Neural cell (in vitro differentiated cells): ENCODE measurements around the gene CABP7. TPM values are rescaled to one million over a fixed set of nuclear protein-coding genes. Genes with fewer than 3 reads are reported as not detected.
"Not testable (repeated sequence)": the region's sequence is repeated elsewhere in the genome, so short reads cannot be mapped to it uniquely, and the experiment has no call there.

Source experiments
- H2AFZ ChIP-seq: fragments of 200-600, 300-800 bp; sonication (generic), shearing (Covaris generic); 2 replicates; pipeline ENCODE4 v1.6.0; 2014; ENCODE audit warnings: low read depth, mild to moderate bottlenecking, antibody characterized with exemption, low read length, moderate library complexity
- H3F3A ChIP-seq: fragments of 200-600 bp; shearing (Covaris generic); 2 replicates; pipeline ENCODE4 v1.6.1; 2016; ENCODE audit warnings: mild to moderate bottlenecking, moderate library complexity, mixed read lengths, antibody characterized with exemption, low read length; ENCODE audit not compliant: insufficient read depth, poor library complexity, severe bottlenecking
- H3K27ac ChIP-seq: fragments of 200-600, 300-800 bp; sonication (generic), shearing (Covaris generic); 2 replicates; pipeline ENCODE4 v1.5.1; 2014; ENCODE audit warnings: mild to moderate bottlenecking, low read length, moderate library complexity
- H3K27me3 ChIP-seq: fragments of 300-800, 200-600 bp; sonication (generic), shearing (Covaris generic); 2 replicates; pipeline ENCODE4 v1.6.0; 2014; ENCODE audit warnings: mild to moderate bottlenecking, low read depth, low read length, moderate library complexity; ENCODE audit not compliant: insufficient read depth
- H3K36me3 ChIP-seq: fragments of 300-800, 200-600 bp; sonication (generic), shearing (Covaris generic); 2 replicates; pipeline ENCODE4 v1.5.1; 2014; ENCODE audit warnings: mild to moderate bottlenecking, antibody characterized with exemption, low read length, moderate library complexity; ENCODE audit not compliant: insufficient read depth
- H3K4me2 ChIP-seq: fragments of 300-800, 200-600 bp; sonication (generic), shearing (Covaris generic); 2 replicates; pipeline ENCODE4 v1.6.0; 2014; ENCODE audit warnings: mild to moderate bottlenecking, low read length
- H3K4me3 ChIP-seq: fragments of 300-800, 200-600 bp; sonication (generic), shearing (Covaris generic); 2 replicates; pipeline ENCODE4 v1.5.1; 2014; ENCODE audit warnings: mild to moderate bottlenecking, low read length, moderate library complexity
- H3K79me2 ChIP-seq: fragments of 200-600 bp; shearing (Covaris generic); replicated peaks from 2 replicates; pipeline ENCODE4 v1.6.0; 2014; ENCODE audit warnings: mild to moderate bottlenecking, low read length, moderate library complexity; ENCODE audit not compliant: insufficient read depth
- H3K9ac ChIP-seq: fragments of 300-800, 200-600 bp; sonication (generic), shearing (Covaris generic); 2 replicates; pipeline ENCODE4 v1.6.1; 2016; ENCODE audit warnings: mild to moderate bottlenecking, low read length, mixed read lengths
- H3K9me2 ChIP-seq: fragments of 200-600 bp; shearing (Covaris generic); 2 replicates; pipeline ENCODE4 v1.6.1; 2016; ENCODE audit warnings: mild to moderate bottlenecking, low read length, mixed read lengths; ENCODE audit not compliant: insufficient read depth
- H3K9me3 ChIP-seq: fragments of 200-600, 300-800 bp; sonication (generic), shearing (Covaris generic); 2 replicates; pipeline ENCODE4 v1.6.1; 2016; ENCODE audit warnings: mild to moderate bottlenecking, mixed run types, low read length, moderate library complexity, mixed read lengths
- H4K20me1 ChIP-seq: fragments of 200-600 bp; shearing (Covaris generic); 2 replicates; pipeline ENCODE4 v1.6.1; 2016; ENCODE audit warnings: mild to moderate bottlenecking, mixed run types; ENCODE audit not compliant: insufficient read depth
- CTCF ChIP-seq: fragments of 450-650 bp; IDR thresholded peaks from 2 replicates; pipeline ENCODE4 v1.5.1; 2014; ENCODE audit warnings: antibody characterized with exemption, mild to moderate bottlenecking, moderate library complexity; ENCODE audit not compliant: poor library complexity, severe bottlenecking
- EP300 ChIP-seq: fragments of 450-650 bp; conservative IDR thresholded peaks from 2 replicates; pipeline ENCODE4 v1.6.1; 2014; ENCODE audit warnings: antibody characterized with exemption, mild to moderate bottlenecking, moderate library complexity; ENCODE audit not compliant: poor library complexity, severe bottlenecking
- EZH2 ChIP-seq: fragments of 200-600, 300-800 bp; shearing (Covaris generic), sonication (generic); IDR thresholded peaks from 2 replicates; pipeline ENCODE4 v1.6.1; 2014; ENCODE audit warnings: antibody characterized with exemption, low read length, borderline replicate concordance, mild to moderate bottlenecking; ENCODE audit not compliant: insufficient read depth, poor library complexity, severe bottlenecking
- MXI1 ChIP-seq: fragments of 450-650 bp; conservative IDR thresholded peaks from 2 replicates; pipeline ENCODE4 v1.6.1; 2014; ENCODE audit warnings: antibody characterized with exemption, mild to moderate bottlenecking; ENCODE audit not compliant: poor library complexity, severe bottlenecking
- POLR2AphosphoS5 ChIP-seq: IDR thresholded peaks from 2 replicates; pipeline ENCODE4 v1.6.1; 2012
- RAD21 ChIP-seq: fragments of 450-650 bp; conservative IDR thresholded peaks from 2 replicates; pipeline ENCODE4 v1.6.1; 2014; ENCODE audit warnings: antibody characterized with exemption, mild to moderate bottlenecking, moderate library complexity
- REST ChIP-seq: IDR thresholded peaks from 2 replicates; pipeline ENCODE4 v1.6.1; 2012; ENCODE audit warnings: borderline replicate concordance
- SMC3 ChIP-seq: fragments of 450-650 bp; conservative IDR thresholded peaks from 2 replicates; pipeline ENCODE4 v1.6.1; 2014; ENCODE audit warnings: antibody characterized with exemption, mild to moderate bottlenecking, moderate library complexity; ENCODE audit not compliant: poor library complexity
- TAF1 ChIP-seq: IDR thresholded peaks from 2 replicates; pipeline ENCODE4 v1.6.1; 2012; ENCODE audit warnings: low read depth
- polyA plus RNA-seq: library from polyadenylated mRNA; depleted of rRNA; stranded (reverse); fragments of >200 nt; gene quantifications from 2 replicates; pipeline ENCODE4 v1.2.3, GENCODE V29; 2014

Gene CABP7
- polyA plus RNA-seq, 1 donor from 2014 or later = 0.67 TPM

- Histone ChIP-seq H4K20me1 (no peaks in the 10 kb centered on the region), H3K4me3 (no peak overlapping the region), H3K79me2 (no peaks in the 10 kb centered on the region), H3K27ac (no peak overlapping the region), H3K4me2 (no peak overlapping the region), H3K36me3 (no peaks in the 10 kb centered on the region), H2AFZ (no peak overlapping the region), H3K9ac (no peak overlapping the region), H3K9me3 (no peaks in the 10 kb centered on the region), H3K27me3 (no peaks in the 10 kb centered on the region), H3F3A (no peaks in the 10 kb centered on the region), H3K9me2 (no peaks in the 10 kb centered on the region)
- TF ChIP-seq TAF1 (no peak), REST (no peak), RAD21 (no peak), EP300 (no peak), EZH2 (no peak), SMC3 (no peak), CTCF (no peak), POLR2AphosphoS5 (no peak), MXI1 (no peak)
These were observed 31.9 kb downstream of the CABP7 start for GRCh38 chr22:29751669-29752068.

GRCh38 chr22:29753808-29754657 is 34.2 kb downstream of the CABP7 start:
- Histone ChIP-seq H4K20me1 (no peaks in the 10 kb centered on the region), H3F3A (no peaks in the 10 kb centered on the region), H3K79me2 (no peaks in the 10 kb centered on the region), H3K9me3 (no peaks in the 10 kb centered on the region), H3K27ac (no peak overlapping the region), H3K27me3 (no peaks in the 10 kb centered on the region), H2AFZ (no peak overlapping the region), H3K36me3 (no peaks in the 10 kb centered on the region), H3K4me3 (no peak overlapping the region), H3K9me2 (no peaks in the 10 kb centered on the region), H3K4me2 (no peak overlapping the region), H3K9ac (no peak overlapping the region)
- TF ChIP-seq CTCF = no peak

GRCh38 chr22:29754658-29755395 is 35.0 kb downstream of the CABP7 start:
- H3K4me2 ChIP-seq, H4K20me1 ChIP-seq, H3K4me3 ChIP-seq, H3K27me3 ChIP-seq, H3K9me3 ChIP-seq, H3K79me2 ChIP-seq, H3K9me2 ChIP-seq, H2AFZ ChIP-seq, H3K9ac ChIP-seq, H3K36me3 ChIP-seq, H3K27ac ChIP-seq, H3F3A ChIP-seq: not testable (repeated sequence)
